Common myeloid progenitor, CD34-positive (primary cell): ENCODE data around the gene CUX1.
"Not testable (repeated sequence)": the region's sequence is repeated elsewhere in the genome, so short reads cannot be mapped to it uniquely, and the experiment has no call there.

Experiments
- CTCF ChIA-PET: fragments of 350-600 bp; sonication (Branson Sonifier 250); formaldehyde crosslinking; loops from one replicate; lab custom pipeline; 2021; ENCODE audit warnings: antibody characterized with exemption; lab: Charles Lee
- POLR2A ChIA-PET: fragments of 350-600 bp; sonication (Branson Sonifier 250); formaldehyde crosslinking; loops from one replicate; lab custom pipeline; 2021; ENCODE audit warnings: antibody characterized with exemption; lab: Charles Lee
- DNase-seq, 3 donors: peaks; one replicate each; pipeline versions ENCODE4 v3.0.0 to v3.0.0-alpha.2; 2013
- H3K27ac ChIP-seq, 2 experiments: 1 replicate in 1 of 2; 2 replicates in 1 of 2; pipeline ENCODE4 v1.7.0; 2013; ENCODE audit warnings: inconsistent platforms in 2 of 2, low read length in 2 of 2, mild to moderate bottlenecking in 2 of 2, low read depth in 1 of 2, moderate library complexity in 1 of 2; ENCODE audit not compliant: severe bottlenecking in 2 of 2, insufficient read depth in 1 of 2, poor library complexity in 1 of 2
- H3K27me3 ChIP-seq, 5 experiments: replicated peaks in 2 of 5; 1 replicate in 3 of 5; 2 replicates in 2 of 5; pipeline versions ENCODE4 v1.6.1 to v1.7.0; 2013; ENCODE audit warnings: low read length in 4 of 5, mild to moderate bottlenecking in 2 of 5, moderate library complexity in 2 of 5, inconsistent platforms in 1 of 5; ENCODE audit not compliant: insufficient read depth in 5 of 5, control insufficient read depth in 4 of 5
- H3K36me3 ChIP-seq, 4 experiments: 1 replicate in 2 of 4; 2 replicates in 2 of 4; pipeline versions ENCODE4 v1.6.1 to v1.7.0; 2013; ENCODE audit warnings: low read length in 3 of 4, control low read depth in 1 of 4, mild to moderate bottlenecking in 1 of 4; ENCODE audit not compliant: control insufficient read depth in 4 of 4, insufficient read depth in 4 of 4
- H3K4me1 ChIP-seq, 4 experiments: 1 replicate in 3 of 4; 2 replicates in 1 of 4; pipeline versions ENCODE4 v1.6.1 to v1.7.1; 2013; ENCODE audit warnings: low read length in 3 of 4, mild to moderate bottlenecking in 3 of 4, control low read depth in 1 of 4, inconsistent platforms in 1 of 4, moderate library complexity in 1 of 4; ENCODE audit not compliant: control insufficient read depth in 4 of 4, insufficient read depth in 4 of 4; ENCODE audit errors: control extremely low read depth in 1 of 4
- H3K4me3 ChIP-seq, 7 experiments: 1 replicate in 4 of 7; 2 replicates in 3 of 7; pipeline versions ENCODE4 v1.5.1 to v1.7.0; 2013; ENCODE audit warnings: mild to moderate bottlenecking in 7 of 7, low read length in 6 of 7, moderate library complexity in 6 of 7, inconsistent platforms in 2 of 7, low read depth in 2 of 7, control low read depth in 1 of 7; ENCODE audit not compliant: insufficient read depth in 4 of 7, control insufficient read depth in 1 of 7; ENCODE audit errors: extremely low read depth in 1 of 7
- H3K9me3 ChIP-seq, 5 experiments: 1 replicate in 4 of 5; 2 replicates in 1 of 5; pipeline versions ENCODE4 v1.6.1 to v1.7.1; 2013; ENCODE audit warnings: low read length in 4 of 5, mild to moderate bottlenecking in 2 of 5, inconsistent platforms in 1 of 5, low read depth in 1 of 5, moderate library complexity in 1 of 5; ENCODE audit not compliant: control insufficient read depth in 4 of 5, insufficient read depth in 2 of 5; ENCODE audit errors: control extremely low read depth in 1 of 5
- WGBS: methylation state at CpG from one replicate; pipeline ENCODE4 v1.1.5; 2013; ENCODE audit not compliant: insufficient coverage; 5-methylcytosine and 5-hydroxymethylcytosine counted together

The CUX1 gene

DNA sequence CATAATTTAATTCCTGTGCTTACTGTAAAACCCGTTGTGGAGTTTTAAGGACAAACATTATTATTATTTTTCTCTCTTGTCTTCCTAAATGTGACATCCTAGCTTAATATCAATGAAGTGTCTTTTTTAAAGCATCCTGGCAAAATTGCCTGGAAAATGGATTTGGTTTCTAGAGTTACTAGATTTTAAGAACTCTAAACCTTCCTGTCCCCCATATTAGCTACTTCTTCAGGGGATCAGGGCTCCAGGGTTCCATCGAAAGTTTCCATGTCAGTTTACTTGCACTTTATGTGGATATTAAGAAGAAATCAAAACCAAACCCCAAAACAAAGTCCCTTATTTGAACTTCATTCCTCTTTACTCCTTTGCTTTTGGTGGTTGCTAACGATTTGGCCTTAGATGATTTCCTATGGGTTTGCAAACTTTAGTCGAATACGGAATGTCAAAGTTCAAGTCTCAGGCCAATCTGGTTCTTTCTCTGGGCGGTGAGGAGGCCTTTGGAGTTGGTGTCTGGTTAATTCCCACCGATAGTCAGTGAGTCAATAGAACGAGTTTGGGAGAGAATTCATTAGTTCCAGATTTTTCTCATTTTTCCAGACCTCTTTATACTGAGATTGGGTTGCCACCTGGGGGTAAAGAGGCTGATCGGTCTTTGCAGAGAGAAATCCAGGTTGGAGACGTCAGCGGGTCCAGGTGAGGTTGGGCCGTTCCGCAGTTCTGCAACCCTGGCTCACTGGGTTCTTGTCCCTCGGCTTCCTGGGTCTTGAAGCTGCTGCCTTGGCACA, 1.1 kb downstream of the CUX1 start:
- no peaks in the 10 kb centered on the region for H3K27me3 ChIP-seq
- peaks cover 11 to 50% (median 33%) of the 10 kb centered on the region in 4 experiments for H3K4me1 ChIP-seq
- DNase-seq, result peak in 1 of 3 donors; percentile 13
- WGBS, result 89% methylated on average over 9 of the region's 14 CpGs
- peak overlapping the region; percentile 48 to 70 for H3K27ac ChIP-seq
- H3K4me3 ChIP-seq, result peak overlapping the region in 6 of 7 experiments; percentile 68 to 86 (median 82)
- ChIA-PET CTCF (interaction anchor here (0.7 to 3.4 kb wide), 9 partner anchors 10 to 418 kb away, joined by 3 to 17 read pairs (median 4); no protein-coding TSS in a partner anchor), POLR2A (interaction anchor here (0.7 to 1.2 kb wide), 3 partner anchors 38 to 78 kb away, joined by 3 to 7 read pairs (median 3); no protein-coding TSS in a partner anchor)
- H3K9me3 ChIP-seq, result no peaks in the 10 kb centered on the region
- no peaks in the 10 kb centered on the region for H3K36me3 ChIP-seq

- Histone ChIP-seq H3K27ac (no peak overlapping the region), H3K4me1 (peaks cover 11 to 48% (median 32%) of the 10 kb centered on the region in 4 experiments), H3K4me3 (peak overlapping the region in 1 of 7 experiments; percentile 86), H3K9me3 (no peaks in the 10 kb centered on the region), H3K27me3 (no peaks in the 10 kb centered on the region), H3K36me3 (no peaks in the 10 kb centered on the region)
- WGBS, result 83% methylated on average over 2 of the region's 2 CpGs
- ChIA-PET POLR2A (interaction anchor here (1.1 kb wide), 1 partner anchor 37 kb away, joined by 3 read pairs; no protein-coding TSS in a partner anchor), CTCF (interaction anchor here (1.0 to 3.4 kb wide), 5 partner anchors 9 to 417 kb away, joined by 3 to 17 read pairs (median 3); no protein-coding TSS in a partner anchor)
- no peak for DNase-seq
Observed at GRCh38 chr7:101819183-101819582, 1.8 kb downstream of the CUX1 start.

DNA sequence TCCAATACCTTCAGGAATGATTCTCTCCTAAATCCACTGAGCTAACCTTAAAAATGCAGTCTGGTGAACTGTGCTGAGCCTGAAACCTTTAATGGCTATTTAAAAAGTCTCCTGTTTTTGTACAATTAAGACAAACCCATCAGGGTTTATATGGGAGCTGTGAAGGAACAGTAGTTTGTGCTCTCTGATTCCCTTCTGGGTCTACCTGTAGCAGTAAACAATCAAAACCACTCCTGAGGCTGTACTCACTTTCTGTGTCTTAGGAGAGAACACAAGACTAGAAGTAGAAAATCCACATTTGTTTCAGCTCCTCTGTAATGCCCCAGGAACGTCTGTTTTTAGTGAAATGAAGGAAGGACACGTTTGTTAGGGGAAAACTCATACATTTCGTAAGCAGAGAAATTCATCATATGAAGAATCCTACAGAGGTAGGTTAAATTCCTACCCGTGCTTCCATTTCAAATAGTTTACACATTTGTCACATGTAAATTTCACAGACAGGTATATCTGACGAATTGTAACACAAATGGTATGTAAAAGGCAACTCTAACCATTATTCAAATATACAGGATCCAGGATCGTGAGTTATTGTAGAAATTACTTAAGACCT, 2.6 kb downstream of the CUX1 start:
- POLR2A ChIA-PET, result interaction anchor here (1.1 kb wide), 1 partner anchor 36 kb away, joined by 3 read pairs; no protein-coding TSS in a partner anchor
- H3K36me3 ChIP-seq, result peaks cover 0 to under 1% (median 0%) of the 10 kb centered on the region in 4 experiments
- H3K4me1 ChIP-seq, result peaks cover 11 to 40% (median 24%) of the 10 kb centered on the region in 4 experiments
- DNase-seq, result no peak
- 63% methylated on average over 2 of the region's 6 CpGs for WGBS
- CTCF ChIA-PET, result interaction anchor here (1.0 to 3.4 kb wide), 5 partner anchors 8 to 109 kb away, joined by 3 to 17 read pairs (median 3); no protein-coding TSS in a partner anchor
- H3K9me3 ChIP-seq, result no peaks in the 10 kb centered on the region
- peak overlapping the region in 1 of 7 experiments; percentile 23 for H3K4me3 ChIP-seq
- H3K27ac ChIP-seq, result peak overlapping the region in 1 of 2 experiments; percentile 38
- H3K27me3 ChIP-seq, result no peaks in the 10 kb centered on the region

DNA sequence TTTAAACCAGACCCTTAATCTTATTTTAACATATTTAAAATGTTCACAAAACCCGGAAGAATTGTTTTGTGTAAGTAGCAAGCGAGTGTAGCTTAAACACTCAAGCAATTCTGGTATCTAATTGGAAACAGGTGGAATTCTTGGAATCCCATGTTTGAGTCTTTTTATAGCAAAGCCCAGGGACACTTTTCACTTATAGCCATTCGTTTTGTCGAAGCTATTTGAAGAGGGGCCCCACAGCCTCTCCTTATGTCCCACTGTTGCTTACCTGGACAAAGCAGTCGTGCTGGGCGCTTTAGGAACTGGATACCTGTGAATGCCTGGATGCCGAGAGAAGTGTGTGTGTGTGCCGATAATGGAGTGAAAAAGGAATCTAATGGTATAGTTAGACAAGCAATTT, 3.3 kb downstream of the CUX1 start:
- WGBS, result 97% methylated on average over 5 of the region's 8 CpGs
- H3K36me3 ChIP-seq, result peaks cover 0 to 5% (median 3%) of the 10 kb centered on the region in 4 experiments
- ChIA-PET POLR2A (no interaction called here), CTCF (interaction anchor here (1.1 to 1.5 kb wide), 2 partner anchors 9 to 109 kb away, joined by 3 to 4 read pairs; no protein-coding TSS in a partner anchor)
- H3K27me3 ChIP-seq, result no peaks in the 10 kb centered on the region
- no peak overlapping the region for H3K27ac ChIP-seq
- H3K9me3 ChIP-seq, result no peaks in the 10 kb centered on the region
- H3K4me1 ChIP-seq, result peaks cover 11 to 38% (median 22%) of the 10 kb centered on the region in 4 experiments
- H3K4me3 ChIP-seq, result no peak overlapping the region
- no peak for DNase-seq

DNA sequence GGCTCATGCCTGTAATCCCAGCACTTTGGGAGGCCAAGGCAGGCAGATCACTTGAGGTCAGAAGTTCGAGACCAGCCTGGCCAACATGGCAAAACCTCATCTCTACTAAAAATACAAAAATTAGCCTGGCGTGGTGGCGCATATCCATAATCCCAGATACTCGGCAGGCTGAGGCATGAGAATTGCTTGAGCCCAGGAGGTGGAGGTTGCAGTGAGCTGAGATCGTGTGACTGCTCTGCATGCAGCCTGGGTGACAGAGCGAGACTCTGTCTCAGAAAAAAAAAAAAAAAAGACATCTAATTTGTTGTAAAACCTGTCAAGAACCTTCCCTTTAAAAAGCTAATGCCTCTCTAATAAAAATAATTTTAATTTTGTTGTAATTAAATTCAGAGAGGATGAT, 5.2 kb downstream of the CUX1 start:
- Histone ChIP-seq H3K4me1 (peaks cover 11 to 37% (median 20%) of the 10 kb centered on the region in 4 experiments), H3K27ac (peak overlapping the region in 1 of 2 experiments; percentile 27)
- DNase-seq, H3K9me3 ChIP-seq, H3K4me3 ChIP-seq, H3K27me3 ChIP-seq, H3K36me3 ChIP-seq: not testable (repeated sequence)
- ChIA-PET CTCF (interaction anchor here (0.9 to 1.4 kb wide), 2 partner anchors 33 to 36 kb away, joined by 3 read pairs; no protein-coding TSS in a partner anchor), POLR2A (interaction anchor here (0.6 kb wide), 1 partner anchor 174 kb away, joined by 4 read pairs; no protein-coding TSS in a partner anchor)
- 96% methylated on average over 3 of the region's 6 CpGs for WGBS

DNA sequence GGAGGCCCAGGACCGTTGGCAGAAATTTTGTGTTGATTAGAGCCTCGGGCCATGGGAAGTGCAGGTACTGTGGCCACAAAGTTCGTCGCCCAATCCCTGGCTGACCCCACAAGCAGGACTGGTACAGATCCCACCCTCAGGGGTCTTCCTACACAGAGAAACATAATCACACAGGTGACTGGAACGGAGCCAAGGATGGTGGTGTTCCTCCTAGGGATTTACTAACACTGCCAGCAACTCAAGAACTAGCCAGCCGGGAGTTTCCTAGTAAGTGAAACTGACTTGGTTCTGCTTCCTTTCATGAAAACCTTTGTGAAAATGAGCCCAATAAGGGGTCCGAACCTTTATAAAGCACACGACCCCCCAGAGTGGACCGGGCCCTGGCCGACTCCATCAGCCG, 5.7 kb downstream of the CUX1 start:
- POLR2A ChIA-PET, result interaction anchor here (0.6 kb wide), 1 partner anchor 174 kb away, joined by 4 read pairs; no protein-coding TSS in a partner anchor

More for the DNA sequence above, 5.7 kb downstream of the CUX1 start:
- Histone ChIP-seq H3K27ac (peak overlapping the region in 1 of 2 experiments; percentile 27), H3K9me3 (no peaks in the 10 kb centered on the region), H3K36me3 (peaks cover 0 to 5% (median 4%) of the 10 kb centered on the region in 4 experiments), H3K4me1 (peaks cover 10 to 34% (median 21%) of the 10 kb centered on the region in 4 experiments), H3K4me3 (peak overlapping the region in 1 of 7 experiments; percentile 15), H3K27me3 (no peaks in the 10 kb centered on the region)
- CTCF ChIA-PET, result interaction anchor here (0.6 to 0.8 kb wide), 3 partner anchors 10 to 80 kb away, joined by 3 read pairs; no protein-coding TSS in a partner anchor
- 87% methylated on average over 9 of the region's 11 CpGs for WGBS
- DNase-seq, result peak in 1 of 3 donors; percentile 29
